NCI-H146 treated with DMSO at 0.1 percent for 48 hours (cell line): Measurements from ENCODE around the gene CPSF4L.
"Not testable (repeated sequence)": the region's sequence is repeated elsewhere in the genome, so short reads cannot be mapped to it uniquely, and the experiment has no call there.

ENCODE experiments used
- DNase-seq: peaks from one replicate; lab custom pipeline; 2025; ENCODE audit not compliant: unreplicated experiment; lab: John Stamatoyannopoulos, UW

Gene CPSF4L

DNA sequence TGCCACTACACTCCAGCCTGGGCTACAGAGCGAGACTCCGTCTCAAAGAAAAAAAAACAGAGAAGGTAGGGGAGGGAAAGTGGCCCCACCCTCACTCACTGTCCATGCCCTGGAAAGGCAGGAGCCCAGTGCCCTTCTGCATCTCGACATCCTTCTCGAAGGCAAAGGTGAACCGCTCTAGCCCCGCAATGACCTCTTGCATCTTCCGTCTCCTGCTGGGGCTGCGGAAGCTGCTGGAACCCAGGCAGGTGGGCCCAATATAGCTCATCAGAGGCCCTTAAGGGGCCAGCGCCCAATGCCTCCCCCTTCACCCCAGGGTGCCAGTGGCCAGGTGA lies at the start of gene CPSF4L:
Gene CPSF4L, minus strand, starts transcription at position 264 of the 335 bp plus-strand sequence. Its CDS starts 62 bp downstream, at position 202.
- no peak for DNase-seq

DNA sequence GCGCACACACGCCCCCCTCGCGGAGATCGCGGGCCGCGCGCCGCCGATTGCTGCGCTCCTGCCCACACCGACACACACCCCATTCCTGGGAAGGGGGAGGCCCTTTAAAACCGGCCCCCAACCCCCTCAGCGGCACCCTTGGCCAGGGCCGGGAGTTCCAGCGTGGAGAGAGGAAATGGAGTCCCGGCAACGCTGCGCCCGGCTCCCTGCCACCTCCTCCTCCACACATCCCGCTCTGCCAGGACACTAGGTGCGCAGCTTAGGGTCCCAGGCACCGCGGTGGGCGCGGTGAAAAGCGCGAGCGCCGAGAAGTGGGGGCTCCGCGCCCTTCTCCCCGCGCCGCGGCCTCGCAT lies 49.7 kb upstream of the CPSF4L start:
- no peak for DNase-seq

DNA sequence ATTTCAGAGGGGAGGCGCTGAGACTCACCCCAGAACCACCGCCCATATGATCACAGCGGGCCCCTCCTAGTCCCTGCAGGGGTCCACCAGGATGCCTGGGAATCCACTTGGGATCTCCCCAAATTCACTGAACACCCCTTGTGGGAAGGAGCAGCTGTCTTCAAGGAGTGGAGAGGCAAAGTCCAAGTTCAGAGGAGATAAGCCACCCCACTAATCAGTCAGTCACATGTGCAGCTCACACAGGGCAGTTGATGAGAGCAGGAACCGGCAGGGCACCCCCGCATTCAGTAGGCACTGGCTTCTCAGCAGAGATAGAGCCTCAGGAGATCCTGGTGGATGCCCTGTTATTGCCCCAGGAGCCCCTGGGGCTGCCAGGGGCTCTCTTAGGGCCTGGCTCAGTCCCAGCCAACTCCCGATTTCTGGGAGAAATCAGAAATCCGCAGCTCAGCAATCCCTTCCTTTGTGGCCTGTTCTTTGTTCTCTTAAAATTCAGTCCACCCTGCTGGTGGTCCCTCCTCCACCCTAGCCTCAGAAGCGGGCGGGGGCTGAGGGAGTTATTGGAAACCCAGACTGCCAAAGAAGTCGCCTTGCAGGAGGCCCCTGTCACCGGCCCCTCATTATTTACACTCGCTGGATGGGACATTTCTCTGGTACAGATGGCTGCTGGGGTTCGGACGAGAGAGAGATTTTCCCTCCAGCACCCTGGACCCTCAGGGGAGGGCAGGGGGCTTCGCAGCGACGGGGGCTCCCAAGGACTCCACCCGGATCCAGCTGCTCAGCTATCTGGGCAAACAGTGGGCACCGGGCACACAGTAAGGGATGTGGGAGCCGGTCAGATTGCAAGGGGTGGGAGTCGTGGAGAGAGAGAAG lies 48.3 kb upstream of the CPSF4L start:
- DNase-seq: no peak

DNA sequence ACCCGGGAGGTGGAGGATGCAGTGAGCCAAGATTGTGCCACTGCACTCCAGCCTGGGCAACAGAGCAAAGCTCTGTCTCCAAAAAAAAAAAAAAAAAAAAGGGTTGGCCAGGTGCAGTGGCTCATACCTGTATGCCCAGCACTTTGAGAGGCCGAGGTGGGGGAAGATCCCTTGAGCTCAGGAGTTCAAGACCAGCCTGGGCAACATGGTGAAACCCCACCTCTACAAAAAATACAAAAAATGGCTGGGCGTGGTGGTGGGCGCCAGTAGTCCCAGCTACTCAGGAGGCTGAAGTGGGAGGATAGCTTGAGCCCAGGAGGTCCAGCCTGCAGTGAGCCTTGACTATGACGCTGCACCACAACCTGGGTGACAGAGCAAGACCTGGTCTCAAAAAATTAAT lies 47.3 kb upstream of the CPSF4L start:
- not testable (repeated sequence) for DNase-seq

DNA sequence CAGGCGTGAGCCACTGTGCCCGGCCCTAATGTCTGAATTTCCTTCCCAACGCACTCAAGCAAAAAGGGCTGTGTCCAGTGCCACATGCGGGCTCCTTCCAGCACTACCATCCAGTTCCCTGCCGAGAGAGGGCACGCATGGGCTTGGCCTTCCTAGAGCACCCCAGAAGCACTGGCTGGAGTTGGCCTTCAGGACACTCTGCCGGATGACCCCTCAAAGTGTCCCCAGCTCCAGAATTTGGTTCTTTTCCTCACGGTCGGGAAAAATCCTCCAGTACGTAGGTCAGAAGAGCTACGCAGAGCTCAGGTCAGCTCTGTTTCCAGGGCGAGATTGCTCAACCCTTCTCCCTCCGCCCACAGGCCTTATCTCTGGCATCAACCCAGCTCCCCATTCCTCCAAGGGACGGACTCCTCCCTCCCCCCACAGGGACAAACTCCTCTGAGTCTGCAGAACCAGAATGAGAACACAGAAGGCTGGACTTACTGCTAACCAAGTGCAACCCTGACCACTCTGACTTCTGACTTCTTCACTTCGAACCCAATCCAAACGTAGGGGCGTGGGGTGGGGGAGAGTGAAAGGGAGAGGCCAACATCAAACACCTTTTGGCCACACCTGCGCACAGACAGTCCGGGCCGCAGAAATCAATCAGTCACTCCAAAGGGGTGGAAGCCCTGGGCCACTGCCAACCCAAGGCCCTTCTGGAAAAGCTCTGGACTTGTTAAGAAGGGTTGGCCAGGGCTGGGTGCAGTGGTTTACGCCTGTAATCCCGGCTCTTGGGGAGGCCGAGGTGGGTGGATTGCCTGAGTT lies 46.5 kb upstream of the CPSF4L start:
- no peak for DNase-seq

- DNase-seq: no peak
These were observed 45.5 kb upstream of the CPSF4L start for GRCh38 chr17:73307130-73307529.

- DNase-seq: no peak
These were observed 44.5 kb upstream of the CPSF4L start for GRCh38 chr17:73305845-73306836.

GRCh38 chr17:73304971-73305812 lies 43.5 kb upstream of the CPSF4L start:
- peak; percentile 58 for DNase-seq

DNA sequence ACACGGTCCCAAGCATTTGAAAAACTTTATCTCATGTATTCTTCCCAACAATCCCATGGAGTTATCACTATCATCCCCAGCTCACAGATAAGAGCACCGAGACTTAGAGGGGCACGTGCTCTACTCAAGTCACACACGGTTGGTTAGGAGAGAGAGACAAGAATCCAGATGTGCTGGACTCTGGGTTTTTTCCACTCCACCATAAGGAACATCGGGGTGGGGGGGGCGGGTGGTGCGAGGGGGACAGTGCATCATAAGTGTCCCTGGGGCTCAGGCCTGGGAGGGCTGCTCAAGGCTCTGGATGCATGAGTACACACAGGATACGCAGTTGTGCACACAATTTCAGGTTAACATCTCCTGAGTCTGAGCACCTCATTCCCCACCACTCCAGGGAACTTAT lies 42.8 kb upstream of the CPSF4L start:
- DNase-seq: no peak

GRCh38 chr17:73302189-73302588 lies 40.5 kb upstream of the CPSF4L start:
- DNase-seq: no peak

- no peak for DNase-seq
These were observed 39.7 kb upstream of the CPSF4L start for GRCh38 chr17:73301369-73301768.

- DNase-seq: no peak
These were observed 38.7 kb upstream of the CPSF4L start for GRCh38 chr17:73300392-73300791.

- DNase-seq: no peak
These were observed 36.5 kb upstream of the CPSF4L start for GRCh38 chr17:73297934-73298861.

DNA sequence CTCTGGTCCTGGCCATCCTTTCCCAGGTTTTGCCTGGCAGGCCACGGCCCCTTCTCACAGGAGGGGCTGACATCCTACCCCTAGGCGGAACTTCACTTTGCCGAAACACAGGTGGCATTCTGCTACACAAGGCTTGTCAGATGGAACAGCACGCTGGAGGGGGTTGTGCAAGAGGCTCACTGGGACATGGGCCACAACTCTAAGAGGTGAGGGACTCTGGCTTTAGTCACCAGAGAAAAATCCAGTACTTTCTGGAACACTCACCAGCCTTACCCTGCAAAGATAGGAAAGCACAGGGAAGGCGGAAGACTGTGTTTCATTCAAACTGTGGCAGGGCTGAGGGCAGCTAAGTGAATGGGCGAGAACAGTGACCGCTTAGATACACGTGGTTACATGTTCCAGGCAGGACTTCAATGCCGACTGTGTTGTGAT lies 31.8 kb upstream of the CPSF4L start:
- no peak for DNase-seq

DNA sequence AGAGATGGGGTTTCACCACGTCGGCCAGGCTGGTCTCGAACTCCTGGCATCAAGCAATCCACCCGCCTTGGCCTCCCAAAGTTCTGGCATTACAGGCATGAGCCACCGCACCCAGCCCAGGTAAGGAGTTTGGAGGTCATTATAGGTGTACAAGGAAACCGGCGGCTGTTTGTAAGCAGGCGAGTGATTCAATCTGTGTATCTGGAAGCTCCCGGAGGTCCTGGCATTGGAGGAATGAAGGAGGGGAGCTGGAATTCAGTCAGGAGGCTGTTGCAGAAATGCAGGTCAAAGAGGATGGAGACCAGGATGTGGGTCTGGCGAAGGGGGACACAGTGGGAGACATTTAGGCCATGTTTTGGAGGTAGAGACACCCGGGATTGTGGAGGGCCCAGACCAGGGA lies 31.4 kb upstream of the CPSF4L start:
- DNase-seq: no peak

GRCh38 chr17:73292031-73292531 lies 30.4 kb upstream of the CPSF4L start:
- no peak for DNase-seq

DNA sequence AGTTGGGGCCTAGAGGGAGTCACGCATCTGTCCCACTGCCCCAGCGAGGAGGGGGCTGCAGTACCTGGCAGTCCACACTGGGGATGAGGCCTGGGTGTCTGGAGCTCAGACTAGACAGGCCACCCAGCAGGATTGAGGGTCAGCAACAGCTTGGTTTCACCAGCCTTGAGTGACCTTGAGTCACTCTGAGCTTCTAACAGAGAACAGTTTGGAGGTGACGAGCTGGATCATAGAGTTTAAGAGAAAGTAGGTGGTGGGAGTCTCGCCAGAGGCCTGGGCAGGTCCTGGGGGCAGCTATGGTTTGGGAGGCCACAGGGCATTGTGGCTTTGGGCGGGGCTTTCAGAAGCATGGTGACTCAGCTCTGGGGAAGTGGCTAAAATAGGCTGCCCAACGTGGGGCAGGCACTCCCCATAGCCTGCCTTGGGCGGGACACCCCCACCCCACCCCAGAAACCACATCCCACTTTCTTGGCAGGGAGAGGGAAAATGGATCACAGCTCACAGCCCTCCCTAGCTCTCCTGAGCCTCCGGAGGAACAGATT lies 29.7 kb upstream of the CPSF4L start:
- no peak for DNase-seq

GRCh38 chr17:73290399-73291259 lies 28.9 kb upstream of the CPSF4L start:
- no peak for DNase-seq
